Measurements from ENCODE around the gene AVEN. TPM values are rescaled to one million over a fixed set of nuclear protein-coding genes. Genes with fewer than 3 reads are reported as not detected.

The AVEN gene
- total RNA-seq, 1 donor from 2014 or later, result 8.9 TPM

DNA sequence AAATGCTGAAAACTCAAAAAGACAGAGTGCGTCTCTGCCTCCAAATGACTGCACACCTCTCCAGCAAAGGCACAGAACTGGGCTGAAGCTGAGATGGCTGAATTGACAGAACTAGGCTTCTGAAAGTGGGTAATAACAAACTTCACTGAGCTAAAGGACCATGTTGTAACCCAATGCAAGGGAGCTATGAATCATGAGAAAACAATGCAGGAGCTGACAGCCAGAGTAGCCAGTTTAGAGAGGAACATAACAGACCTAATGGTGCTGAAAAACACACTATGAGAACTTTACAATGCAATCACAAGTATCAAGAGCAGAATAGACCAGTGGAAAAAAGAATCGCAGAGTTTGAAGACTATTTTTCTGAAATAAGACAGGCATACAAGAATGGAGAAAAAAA is 10.1 kb upstream of the AVEN start:
- H3K4me1 ChIP-seq, result no peaks in the 10 kb centered on the region
- ATAC-seq (no peak), DNase-seq (no peak)
- H3K27me3 ChIP-seq (ENCODE audit: low read depth), result no peaks in the 10 kb centered on the region
- TF ChIP-seq, protein P1, sequence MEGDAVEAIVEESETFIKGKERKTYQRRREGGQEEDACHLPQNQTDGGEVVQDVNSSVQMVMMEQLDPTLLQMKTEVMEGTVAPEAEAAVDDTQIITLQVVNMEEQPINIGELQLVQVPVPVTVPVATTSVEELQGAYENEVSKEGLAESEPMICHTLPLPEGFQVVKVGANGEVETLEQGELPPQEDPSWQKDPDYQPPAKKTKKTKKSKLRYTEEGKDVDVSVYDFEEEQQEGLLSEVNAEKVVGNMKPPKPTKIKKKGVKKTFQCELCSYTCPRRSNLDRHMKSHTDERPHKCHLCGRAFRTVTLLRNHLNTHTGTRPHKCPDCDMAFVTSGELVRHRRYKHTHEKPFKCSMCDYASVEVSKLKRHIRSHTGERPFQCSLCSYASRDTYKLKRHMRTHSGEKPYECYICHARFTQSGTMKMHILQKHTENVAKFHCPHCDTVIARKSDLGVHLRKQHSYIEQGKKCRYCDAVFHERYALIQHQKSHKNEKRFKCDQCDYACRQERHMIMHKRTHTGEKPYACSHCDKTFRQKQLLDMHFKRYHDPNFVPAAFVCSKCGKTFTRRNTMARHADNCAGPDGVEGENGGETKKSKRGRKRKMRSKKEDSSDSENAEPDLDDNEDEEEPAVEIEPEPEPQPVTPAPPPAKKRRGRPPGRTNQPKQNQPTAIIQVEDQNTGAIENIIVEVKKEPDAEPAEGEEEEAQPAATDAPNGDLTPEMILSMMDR (IDR thresholded peaks at IDR 0.05), result no peak
- intact Hi-C loops (cut with DNase I), result no loop called here
- no peak overlapping the region for H3K27ac ChIP-seq
- H3K4me3 ChIP-seq, result no peak overlapping the region
- peaks cover 12% of the 10 kb centered on the region for H3K9me3 ChIP-seq
- H3K36me3 ChIP-seq, result no peaks in the 10 kb centered on the region

DNA sequence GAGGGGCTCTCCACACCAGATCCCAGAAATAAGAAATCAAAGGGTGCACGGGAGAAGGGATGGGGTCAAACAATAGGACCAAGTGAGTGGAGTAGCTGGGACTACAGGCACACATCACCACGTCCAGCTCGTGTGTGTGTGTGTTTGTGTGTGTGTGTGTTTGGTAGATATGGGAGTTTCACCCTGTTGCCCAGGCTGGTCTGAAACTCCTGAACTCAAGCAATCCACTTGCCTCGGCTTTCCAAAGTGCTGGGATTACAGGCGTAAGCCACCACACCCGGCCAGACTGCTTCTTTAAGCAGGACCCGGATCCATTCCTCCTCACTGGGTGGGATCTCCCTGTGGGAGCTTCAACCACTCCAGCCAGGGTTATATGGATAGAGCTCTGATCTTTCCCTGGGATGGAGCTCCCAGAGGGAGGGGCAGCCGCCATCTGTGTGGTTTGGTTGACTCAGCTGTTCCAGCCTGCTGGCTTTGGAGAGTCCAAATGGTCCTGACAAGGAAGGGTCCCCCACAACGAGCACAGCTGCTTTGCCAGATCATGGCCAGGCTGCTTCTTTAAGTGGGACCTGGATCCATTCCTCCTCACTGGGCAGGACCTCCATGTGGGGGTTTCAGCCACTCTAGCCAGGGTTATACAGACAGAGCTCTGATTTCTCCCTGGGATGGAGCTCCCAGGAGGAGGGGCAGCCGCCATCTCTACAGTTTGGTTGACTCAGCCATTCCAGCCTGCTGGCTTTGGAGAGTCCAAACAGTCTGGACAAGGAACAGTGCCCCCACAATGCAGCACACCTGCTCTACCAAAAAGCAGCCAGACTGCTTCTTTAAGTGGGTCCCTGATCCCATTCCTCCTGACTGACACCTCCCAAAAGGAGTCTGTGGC is 9.1 kb upstream of the AVEN start:
- Histone ChIP-seq H3K4me1 (no peaks in the 10 kb centered on the region), H3K27ac (no peak overlapping the region), H3K27me3 (ENCODE audit: low read depth) (no peaks in the 10 kb centered on the region), H3K4me3 (no peak overlapping the region), H3K36me3 (no peaks in the 10 kb centered on the region), H3K9me3 (peaks cover 12% of the 10 kb centered on the region)
- intact Hi-C loops (cut with DNase I), result no loop called here
- ATAC-seq (no peak), DNase-seq (no peak)
- TF ChIP-seq, protein P1 (IDR thresholded peaks at IDR 0.05), result no peak

GRCh38 chr15:34046471-34047145 is 7.6 kb upstream of the AVEN start:
- TF ChIP-seq, protein P1 (IDR thresholded peaks at IDR 0.05), result no peak
- Histone ChIP-seq H3K36me3 (no peaks in the 10 kb centered on the region), H3K9me3 (peaks cover 12% of the 10 kb centered on the region), H3K27me3 (ENCODE audit: low read depth) (no peaks in the 10 kb centered on the region), H3K4me1 (no peaks in the 10 kb centered on the region), H3K27ac (no peak overlapping the region), H3K4me3 (no peak overlapping the region)
- intact Hi-C loops (cut with DNase I), result no loop called here
- ATAC-seq, result no peak
- DNase-seq, result no peak

DNA sequence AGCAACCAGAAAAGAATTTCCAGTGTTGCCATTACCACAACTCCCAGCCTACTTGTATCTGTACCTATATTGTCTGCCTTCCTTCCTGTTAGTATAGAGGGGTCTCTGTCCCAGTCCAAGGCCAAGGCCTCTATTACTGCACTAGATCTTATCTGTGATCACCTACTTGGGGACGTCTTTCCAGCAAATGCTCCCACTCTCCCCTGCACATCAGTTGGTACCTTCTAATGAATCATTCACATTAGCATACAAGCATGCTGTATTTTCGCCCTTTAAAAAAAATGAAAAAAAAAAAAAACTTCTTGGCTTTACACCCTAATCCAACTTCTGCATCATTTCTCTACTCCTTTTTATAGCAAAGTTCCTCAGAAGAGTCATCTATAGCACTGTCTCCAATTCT is 4.8 kb upstream of the AVEN start:
- TF ChIP-seq, protein P1 (IDR thresholded peaks at IDR 0.05), result no peak
- no peak for DNase-seq
- no peaks in the 10 kb centered on the region for H3K36me3 ChIP-seq
- no peaks in the 10 kb centered on the region for H3K27me3 ChIP-seq (ENCODE audit: low read depth)
- no peak overlapping the region for H3K27ac ChIP-seq
- no peaks in the 10 kb centered on the region for H3K9me3 ChIP-seq
- ATAC-seq, result no peak
- peaks cover 11% of the 10 kb centered on the region for H3K4me1 ChIP-seq
- intact Hi-C loops (cut with DNase I), result no loop called here
- no peak overlapping the region for H3K4me3 ChIP-seq

- Histone ChIP-seq H3K4me1 (peaks cover 11% of the 10 kb centered on the region), H3K9me3 (no peaks in the 10 kb centered on the region), H3K27me3 (ENCODE audit: low read depth) (no peaks in the 10 kb centered on the region), H3K36me3 (no peaks in the 10 kb centered on the region), H3K4me3 (no peak overlapping the region), H3K27ac (no peak overlapping the region)
- ATAC-seq, result no peak
- no peak for DNase-seq
- TF ChIP-seq, protein P1 (IDR thresholded peaks at IDR 0.05), result no peak
- intact Hi-C loops (cut with DNase I), result no loop called here
Measured at GRCh38 chr15:34043391-34043790, 4.4 kb upstream of the AVEN start.

All from lower lobe of right lung (tissue), 2 donors.